ENCODE measurements around the gene VRTN.
"Not testable (repeated sequence)": the region's sequence is repeated elsewhere in the genome, so short reads cannot be mapped to it uniquely, and the experiment has no call there.

VRTN gene

DNA sequence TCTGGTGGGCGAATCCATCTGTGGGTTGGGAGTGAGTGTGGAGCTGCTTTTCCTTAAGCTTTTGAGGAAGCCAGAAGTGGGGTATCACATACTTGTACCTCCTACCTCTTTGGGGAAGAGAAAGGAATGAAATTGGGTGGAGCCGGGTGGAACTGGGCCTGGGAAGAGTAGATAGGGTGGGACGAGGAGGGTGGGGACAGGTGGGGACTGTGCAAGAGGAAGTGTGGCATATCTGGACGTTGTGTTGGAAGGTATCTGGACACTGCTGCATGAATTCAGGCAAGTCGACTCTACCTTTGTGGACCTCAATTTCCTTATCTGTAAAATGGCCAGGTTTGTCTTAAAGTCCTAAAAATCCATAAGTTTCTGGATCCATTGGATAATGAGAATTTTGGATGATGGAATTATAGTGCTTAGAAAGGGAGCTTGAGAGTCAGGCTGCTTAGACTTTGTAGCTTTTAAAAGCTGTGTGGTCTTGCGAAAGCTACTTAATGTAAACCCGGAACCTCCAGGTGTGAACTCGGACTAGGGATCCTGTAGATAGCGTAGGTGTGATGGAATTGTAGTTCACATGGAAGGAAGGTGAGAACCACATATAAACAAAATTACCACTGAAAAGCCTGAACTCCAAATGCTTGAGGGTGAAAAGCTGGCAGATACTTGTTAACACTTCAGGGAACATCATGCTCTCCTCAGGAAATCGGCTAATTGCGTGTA lies 2.1 kb downstream of the VRTN start:
- DNase-seq: no peak

DNA sequence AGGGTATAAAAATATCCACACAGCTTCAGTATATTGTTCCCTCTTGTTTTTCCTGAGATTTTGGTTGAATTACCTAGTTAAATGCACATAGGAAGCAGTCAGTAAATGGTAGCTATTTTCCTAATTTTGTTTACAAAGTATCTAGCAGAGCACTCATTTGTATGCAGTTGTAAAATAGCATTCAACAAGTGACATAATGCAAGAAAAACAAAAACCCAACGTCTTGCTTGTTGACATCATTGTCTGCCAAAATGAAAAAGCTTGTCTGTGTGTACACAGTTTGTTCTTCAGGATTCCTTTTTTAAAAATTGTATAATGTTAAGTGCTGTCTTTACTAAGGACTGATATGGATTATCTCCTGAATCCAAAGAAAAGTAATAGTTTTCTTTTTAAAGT lies 2.7 kb downstream of the VRTN start:
- DNase-seq: no peak

DNA sequence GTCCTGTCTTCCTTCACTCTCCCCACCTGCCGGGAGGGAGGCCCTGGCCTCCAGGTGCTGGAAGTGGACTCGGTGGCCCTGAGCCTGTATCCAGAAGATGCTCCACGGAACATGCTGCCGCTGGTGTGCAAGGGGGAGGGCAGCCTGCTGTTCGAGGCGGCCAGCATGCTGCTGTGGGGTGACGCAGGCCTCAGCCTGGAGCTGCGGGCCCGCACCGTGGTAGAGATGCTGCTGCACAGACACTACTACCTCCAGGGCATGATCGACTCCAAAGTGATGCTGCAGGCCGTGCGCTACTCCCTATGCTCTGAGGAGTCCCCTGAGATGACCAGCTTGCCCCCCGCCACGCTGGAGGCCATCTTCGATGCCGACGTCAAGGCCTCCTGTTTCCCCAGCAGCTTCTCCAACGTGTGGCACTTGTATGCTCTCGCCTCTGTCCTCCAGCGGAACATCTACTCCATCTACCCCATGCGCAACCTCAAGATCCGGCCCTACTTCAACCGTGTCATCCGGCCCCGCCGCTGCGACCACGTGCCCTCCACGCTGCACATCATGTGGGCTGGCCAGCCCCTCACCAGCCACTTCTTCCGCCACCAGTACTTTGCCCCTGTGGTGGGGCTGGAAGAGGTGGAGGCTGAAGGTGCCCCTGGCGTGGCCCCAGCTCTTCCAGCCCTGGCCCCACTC lies 8.8 kb downstream of the VRTN start:
- DNase-seq: no peak

DNA sequence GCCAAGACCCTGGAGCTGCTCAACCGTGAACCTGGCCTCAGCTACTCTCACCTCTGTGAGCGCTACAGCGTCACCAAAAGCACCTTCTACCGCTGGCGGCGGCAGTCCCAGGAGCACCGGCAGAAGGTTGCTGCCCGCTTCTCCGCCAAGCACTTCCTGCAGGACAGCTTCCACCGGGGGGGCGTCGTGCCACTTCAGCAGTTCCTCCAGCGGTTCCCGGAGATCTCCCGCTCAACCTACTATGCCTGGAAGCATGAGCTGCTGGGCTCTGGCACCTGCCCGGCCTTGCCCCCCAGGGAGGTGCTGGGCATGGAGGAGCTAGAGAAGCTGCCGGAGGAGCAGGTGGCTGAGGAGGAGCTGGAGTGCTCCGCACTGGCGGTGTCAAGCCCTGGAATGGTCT lies 9.3 kb downstream of the VRTN start:
- no peak for DNase-seq

DNA sequence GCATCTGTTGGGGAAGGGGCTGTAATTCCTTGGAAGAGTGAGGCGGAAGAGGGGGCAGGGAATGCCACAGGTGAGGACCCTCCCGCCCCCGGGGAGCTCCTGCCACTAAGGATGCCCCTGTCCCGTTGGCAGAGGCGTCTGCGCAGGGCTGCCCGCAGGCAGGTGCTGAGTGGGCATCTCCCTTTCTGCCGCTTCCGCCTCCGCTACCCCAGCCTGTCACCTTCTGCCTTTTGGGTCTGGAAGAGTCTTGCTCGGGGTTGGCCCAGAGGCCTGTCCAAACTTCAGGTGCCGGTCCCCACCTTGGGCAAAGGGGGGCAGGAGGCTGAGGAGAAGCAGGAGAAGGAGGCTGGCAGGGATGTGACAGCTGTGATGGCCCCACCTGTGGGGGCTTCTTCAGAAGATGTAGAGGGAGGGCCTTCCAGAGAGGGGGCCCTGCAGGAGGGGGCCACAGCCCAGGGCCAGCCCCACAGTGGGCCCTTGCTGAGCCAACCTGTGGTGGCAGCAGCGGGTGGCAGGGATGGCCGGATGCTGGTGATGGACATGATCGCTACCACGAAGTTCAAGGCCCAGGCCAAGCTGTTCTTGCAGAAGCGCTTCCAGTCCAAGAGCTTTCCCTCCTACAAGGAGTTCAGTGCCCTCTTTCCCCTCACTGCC lies 10.0 kb downstream of the VRTN start:
- no peak for DNase-seq

DNA sequence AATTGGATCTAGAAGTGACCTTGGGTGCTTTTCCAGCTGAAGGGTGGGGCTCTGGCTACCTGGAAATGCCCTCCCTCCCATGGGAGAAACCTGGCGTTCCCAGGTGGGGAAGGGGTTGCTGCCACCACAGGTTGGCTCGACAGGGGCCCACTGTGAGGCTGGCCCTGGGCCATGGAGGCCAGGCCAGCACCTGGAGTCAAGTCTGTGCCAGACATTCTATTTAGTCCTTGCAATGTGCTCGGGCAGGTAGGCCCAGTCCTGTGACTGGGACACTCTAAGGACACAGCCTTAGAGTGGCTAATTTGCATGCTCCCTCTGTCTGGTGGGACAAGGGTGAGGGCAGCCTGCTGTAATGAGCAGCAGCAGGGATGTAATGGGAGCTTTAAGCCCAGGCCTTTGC lies 11.9 kb downstream of the VRTN start:
- no peak for DNase-seq

DNA sequence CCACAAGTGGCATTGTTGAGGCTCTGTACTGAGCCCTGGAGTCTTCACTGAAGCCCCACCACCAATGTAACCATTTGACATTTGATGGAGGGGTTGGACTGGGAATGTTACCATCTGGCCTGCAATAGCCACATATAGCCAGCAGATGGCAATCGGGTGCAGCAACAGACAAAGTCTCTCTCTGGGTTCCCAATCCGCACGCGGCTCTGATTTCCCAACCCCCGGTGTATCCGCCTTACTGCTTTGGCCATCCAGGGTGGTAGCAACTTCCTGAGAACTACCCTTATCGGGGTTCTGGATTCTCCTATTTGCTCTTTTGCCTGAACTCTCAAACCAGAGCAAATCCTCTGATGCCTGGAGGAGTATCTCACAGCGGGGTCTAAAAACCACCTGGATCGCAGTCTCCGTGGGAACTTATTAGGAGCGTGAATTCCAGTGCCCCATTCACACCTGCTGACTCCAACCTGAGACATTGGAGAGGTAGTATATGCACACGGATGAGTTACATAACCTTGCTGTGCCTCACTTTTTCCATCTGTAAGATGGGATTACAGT lies 14.2 kb downstream of the VRTN start:
- DNase-seq: peak; percentile 67

DNA sequence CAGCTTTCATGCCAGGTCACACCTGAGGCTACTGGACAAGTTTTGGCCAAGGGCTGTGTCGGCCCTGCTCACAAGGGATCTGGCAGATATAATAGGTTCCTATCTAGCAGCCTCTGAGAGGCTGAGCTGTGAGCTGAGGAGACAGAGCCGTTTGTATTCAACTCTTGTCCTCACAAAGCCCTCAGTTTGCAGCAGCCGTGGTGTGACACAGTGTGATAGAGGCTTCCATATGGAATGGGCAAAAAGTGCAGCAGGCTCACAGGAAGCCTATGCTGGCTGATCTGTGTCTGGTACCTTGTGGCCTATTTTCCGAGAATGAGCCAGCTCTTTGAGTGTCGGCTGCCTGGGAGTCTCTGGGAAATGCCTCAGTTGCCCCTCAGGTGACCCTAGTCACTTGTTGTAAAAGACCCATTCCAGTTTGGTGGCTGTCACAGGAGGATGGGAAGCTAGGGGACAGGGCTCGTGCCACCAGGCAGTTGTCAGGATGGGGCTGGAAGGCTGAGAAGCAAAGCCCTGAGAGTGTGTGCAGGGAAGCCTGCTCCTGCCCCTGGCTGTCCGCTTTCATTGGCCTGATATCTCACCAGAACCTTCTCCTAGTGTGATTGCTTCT lies 16.1 kb downstream of the VRTN start:
- DNase-seq: no peak

DNA sequence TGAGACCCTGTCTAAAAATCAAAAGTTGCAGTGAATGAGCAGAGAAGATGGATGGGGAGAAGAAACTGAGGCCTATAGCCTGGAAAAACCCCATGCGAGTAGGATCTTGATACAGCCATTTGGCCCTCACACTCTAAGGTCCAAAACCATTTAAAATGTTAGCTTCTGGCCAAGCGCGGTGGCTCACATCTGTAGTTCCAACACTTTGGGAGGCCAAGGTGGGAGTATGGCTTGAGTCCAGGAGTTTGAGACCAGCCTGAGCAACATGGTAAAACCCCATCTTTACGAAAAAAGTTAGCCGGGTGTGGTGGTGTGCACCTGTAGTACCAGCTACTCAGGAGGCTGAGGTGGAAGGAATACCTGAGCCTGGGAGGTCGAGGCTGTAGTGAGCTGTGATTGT lies 19.8 kb downstream of the VRTN start:
- DNase-seq: no peak

DNA sequence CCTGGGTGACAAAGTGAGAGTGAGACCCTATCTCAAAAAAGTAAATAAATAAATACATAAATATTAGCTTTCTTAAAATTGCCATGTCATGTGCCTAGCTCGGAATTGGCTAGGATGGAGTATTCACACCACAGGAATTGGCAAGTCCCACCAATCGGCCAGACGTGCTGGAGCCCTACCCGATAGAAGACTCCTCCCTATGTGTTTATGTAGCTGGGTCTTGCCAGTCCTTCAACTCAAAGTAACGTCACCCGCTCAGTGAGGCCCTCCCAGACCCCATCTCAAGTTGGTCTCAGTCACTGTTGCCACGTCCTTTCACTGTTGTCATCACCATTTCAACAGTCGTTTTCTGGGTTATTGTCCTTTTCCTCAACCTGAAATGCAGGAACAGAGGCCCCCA lies 20.2 kb downstream of the VRTN start:
- no peak for DNase-seq

DNA sequence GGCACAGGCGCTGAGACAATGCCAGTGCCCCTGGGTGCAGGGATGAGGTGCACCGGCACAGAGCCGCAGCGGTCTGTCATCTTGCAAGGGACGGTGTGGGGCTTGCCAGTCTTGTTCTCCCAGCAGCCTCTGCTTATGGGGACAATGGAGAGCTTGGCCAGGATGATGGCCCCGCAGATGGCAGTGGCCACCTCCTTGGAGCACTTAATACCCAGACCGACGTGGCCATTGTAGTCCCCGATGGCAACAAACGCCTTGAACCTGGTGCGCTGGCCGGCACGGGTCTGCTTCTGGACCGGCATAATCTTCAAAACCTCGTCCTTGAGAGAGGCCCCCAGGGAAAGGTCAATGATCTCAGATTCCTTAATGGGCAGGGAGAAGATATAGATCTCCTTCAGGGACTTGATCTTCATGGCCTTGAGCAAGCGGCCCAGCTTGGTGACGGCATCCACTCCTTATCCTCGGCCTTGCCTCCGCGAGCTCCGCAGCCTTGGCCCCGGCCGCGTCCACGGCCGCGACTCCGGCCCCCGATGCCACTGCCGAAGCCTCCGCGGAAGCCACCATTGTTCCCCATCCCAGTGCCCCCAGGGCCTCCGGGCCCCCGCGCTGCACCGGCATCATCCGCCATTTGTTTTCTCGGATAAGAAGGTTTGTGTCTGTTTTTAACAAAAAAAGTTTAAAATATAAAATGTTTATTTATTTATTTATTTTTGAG lies 29.9 kb downstream of the VRTN start:
- no peak for DNase-seq

DNA sequence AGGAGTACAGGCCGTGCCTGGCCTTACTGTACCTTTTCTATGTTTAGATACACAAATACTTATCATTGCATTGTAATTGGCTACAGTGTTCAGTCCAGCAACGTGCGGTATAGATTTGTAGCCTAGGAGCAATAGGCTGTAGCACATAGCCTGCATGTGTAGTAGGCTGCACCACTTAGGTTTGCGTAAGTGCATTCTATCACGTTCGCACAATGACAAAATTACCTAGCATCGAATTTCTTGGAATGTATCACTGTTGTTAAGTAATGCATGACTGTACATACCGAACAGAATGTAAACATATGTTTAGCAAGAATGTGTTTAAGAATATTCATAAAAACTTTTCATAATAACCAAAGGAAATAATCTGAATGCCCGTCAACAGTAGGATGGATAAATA lies 31.9 kb downstream of the VRTN start:
- DNase-seq: no peak

DNA sequence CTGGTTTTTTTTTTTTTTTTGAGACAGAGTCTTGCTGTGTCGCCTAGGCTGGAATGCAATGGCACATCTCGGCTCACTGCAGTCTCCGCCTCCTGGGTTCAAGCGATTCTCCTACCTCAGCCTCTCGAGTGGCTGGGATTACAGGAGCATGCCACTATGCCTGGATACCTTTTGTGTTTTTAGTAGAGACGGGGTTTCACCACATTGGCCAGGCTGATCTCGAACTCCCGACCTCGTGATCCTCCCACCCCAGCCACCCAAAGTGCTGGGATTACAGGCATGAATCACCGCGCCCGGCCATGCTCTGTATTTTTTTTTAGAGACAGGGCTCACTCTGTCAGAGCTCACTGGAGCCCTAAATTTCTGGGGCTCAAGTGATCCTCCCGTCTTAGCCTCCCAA lies 32.6 kb downstream of the VRTN start:
- no peak for DNase-seq

DNA sequence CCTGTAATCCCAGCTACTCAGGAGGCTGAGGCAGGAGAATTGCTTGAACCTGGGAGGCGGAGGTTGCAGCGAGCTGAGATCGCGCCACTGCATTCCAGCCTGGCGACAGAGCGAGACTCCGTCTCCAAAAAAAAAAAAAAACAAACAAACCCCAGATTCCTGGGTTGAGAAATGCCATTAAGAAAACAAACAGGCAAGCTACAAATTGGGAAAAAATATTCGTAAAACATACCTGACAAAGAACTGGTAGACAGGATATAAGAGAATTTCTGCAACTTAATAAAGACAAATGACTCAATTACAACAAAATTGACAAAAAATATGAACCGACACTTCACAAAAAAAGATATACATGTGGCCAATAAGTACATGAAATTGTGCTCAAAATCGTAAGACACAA lies 33.3 kb downstream of the VRTN start:
- not testable (repeated sequence) for DNase-seq

DNA sequence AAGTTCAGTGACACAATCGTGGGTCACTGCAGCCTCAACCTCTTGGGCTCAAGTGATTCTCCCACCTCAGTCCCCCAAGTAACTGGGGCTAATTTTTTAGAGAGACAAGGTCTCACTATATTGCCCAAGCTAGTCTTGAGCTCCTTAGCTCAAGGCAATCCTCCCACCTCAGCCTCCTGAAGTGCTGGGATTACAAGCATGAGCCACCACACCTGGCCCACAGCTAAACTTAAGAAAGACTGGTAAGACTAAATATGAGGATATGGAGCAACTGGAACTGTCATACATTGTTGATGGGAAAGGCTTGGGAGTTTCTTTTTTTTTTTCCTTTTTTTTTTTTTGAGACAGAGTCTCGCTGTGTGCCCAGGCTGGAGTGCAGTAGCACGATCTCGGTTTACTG lies 34.0 kb downstream of the VRTN start:
- no peak for DNase-seq

DNA sequence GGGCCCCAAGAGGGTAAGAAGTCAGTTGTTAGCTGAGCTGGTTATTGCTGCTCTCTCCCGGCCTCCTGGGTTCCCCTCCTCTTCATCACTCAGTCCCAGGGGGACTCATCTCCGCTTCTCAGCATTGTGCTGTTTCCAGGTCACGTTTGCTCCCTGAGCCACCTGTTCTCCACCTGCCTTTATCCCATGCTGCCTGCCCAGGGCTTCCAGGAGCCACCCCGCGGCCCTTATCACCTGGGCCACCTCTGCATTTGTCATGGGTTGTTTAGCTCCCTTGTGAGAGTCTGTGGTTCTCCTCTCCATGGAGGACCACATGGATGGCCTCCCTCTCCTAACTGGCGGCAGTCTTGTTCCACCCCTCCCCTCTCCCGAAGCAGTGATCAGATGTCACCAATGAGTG lies 41.7 kb downstream of the VRTN start:
- DNase-seq: peak; percentile 25

DNA sequence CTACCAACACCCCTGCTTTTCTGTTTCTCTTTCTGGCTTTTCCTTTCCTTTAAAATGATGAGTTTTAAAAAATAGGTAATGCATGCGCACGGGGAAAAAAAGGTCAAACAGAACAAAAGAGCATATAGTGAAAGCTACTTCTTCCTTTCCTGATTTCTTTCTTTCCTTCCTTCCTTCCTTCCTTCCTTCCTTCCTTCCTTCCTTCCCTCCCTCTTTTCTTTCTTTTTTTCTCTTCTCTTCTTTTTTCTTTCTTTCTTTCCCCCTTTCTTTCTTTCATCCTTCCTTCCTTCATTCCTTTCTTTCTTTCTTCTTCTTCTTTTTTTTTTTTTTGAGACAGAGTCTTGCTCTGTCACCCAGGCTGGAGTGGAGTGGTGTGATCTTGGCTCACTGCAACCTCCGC lies 42.2 kb downstream of the VRTN start:
- not testable (repeated sequence) for DNase-seq

DNA sequence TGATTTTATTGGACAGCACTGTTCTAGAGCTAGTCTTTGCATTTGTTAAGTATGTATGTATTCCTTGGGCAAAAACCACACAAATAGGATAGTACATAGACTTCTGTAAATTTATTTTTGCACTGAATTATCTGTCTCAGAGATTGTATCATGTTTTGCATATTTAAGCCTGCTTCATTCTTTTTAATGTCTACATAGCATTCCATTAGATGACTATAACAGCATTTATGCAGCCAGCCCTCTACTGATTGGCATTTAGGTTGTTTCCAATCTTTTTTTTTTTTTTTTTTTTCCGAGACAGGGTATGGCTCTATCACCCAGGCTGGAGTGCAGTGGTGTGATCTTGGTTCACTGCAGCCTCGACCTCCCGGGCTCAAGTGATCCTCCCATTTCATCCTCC lies 43.2 kb downstream of the VRTN start:
- DNase-seq: no peak

DNA sequence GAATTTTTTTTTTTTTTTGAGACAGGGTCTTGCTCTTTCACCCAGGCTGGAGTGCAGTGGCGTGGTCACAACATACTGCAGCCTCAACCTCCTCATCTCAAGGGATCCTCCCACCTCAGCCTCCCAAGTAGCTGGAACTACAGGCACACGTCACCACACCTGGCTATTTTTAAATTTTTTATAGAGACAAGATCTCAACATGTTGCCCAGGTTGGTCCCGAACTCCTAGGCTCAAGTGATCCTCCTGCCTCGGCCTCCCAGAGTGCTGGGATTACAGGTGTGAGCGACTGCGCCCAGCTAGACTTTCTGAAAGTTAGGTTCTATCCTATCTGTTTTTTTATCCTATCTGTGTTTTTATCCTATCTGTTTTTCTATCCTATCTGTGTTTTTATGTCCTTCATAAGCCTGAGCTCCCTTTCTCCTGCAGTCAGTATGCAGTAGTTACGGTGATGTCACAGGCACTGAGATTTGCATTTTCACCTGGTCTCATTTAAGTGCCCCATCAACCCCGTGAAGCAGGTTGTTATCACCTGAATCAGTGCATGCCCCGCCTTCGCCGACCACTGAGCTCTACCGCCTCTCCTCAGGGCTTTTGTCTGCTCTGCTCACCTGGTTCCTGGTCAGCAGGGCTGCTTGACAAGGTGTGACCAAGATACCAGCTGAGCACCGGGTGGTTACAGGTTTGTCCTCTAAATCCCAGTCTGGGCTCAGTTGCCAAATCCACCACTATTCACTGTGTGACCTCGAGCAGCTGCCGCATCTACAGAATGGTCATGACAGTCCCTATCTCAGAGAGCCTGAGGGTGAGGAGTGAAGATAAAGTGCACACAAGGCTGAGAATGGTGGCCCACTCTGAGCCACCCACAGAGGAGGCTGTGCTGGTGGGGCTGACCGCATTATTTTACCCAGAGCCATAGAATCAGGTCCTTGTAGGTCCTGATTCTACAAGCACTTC lies 44.6 kb downstream of the VRTN start:
- peak; percentile 69 for DNase-seq

DNA sequence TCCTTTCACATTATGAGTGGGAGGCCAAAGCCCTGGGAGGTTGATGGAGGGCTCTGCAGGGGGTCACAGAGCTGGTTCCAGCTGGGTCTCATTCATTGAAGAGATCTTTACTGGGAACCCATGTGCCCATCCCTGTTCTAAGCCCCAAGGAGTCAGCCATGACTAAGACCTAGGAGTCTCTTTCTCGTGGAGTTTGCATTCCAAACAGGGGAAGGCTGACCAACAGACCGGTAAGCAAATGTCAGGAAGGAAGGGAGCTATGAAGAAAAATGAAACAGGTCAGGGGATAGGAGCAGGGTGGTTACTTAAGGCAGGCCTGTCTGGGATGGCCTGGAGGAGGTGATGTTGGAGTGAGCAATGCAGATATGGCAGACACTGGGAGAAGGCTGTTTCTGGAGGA lies 46.3 kb downstream of the VRTN start:
- DNase-seq: no peak

DNA sequence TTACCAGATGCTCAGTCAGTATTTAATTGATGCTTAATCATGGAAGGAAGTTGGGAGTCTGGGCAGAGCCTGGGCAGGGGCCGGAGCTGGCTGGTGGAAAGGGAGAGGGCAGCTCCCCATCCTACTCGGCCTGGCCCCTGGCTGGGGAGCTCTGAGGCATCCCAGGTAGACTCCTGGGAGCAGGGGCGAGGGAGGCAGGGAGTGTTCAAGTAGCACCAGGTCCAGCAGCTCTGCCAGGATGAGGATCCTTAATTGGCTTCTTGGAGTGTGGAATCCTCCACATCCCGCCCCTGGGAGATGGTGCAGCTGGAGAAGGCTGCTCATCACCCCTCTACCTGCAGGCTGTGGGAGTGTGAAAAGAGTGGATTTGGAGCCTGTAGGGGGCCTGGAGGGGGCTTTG lies 46.8 kb downstream of the VRTN start:
- DNase-seq: no peak
